ENCODE measurements around the gene FUCA1.

DNA sequence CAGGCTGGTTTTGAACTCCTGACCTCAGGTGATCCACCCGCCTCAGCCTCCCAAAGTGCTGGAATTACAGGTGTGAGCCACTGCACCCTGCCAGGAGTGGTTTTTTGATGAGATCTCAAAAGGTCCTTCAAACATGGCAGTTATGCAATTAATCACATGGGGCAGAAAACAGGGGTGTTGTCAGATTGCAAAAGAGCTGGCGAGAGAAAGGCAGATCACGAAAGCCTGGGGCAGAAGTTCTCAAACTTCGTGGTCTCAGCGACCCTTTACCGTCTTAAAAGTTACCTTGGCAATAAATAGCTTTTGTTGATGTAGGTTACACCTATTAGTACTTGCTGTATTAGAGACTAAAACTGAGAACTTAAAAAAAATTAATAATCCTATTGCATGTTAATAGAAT lies 29.0 kb upstream of the FUCA1 start:
- TF ChIP-seq CTCF (IDR thresholded peaks at IDR 0.05; ENCODE audit: poor library complexity, severe bottlenecking) (no peak), RAD21 (conservative IDR thresholded peaks at IDR 0.05) (no peak), POLR2AphosphoS5 (IDR thresholded peaks at IDR 0.05) (no peak)
